Astrocyte of the cerebellum (primary cell): Measurements from ENCODE around the gene SUSD3.

ENCODE experiments used
- DNase-seq: peaks from one replicate; pipeline ENCODE4 v3.0.0-alpha.2; 2011; ENCODE audit warnings: low read depth
- H3K4me3 ChIP-seq: 2 replicates; pipeline ENCODE4 v1.5.1; 2011; ENCODE audit warnings: mild to moderate bottlenecking, low read depth, low read length, moderate library complexity
- in situ Hi-C: cut with HindIII; loops from 2 replicates; pipeline ENCODE4 v1.10.0; 2017; ENCODE audit warnings: low sequenced_read_pairs
- TF ChIP-seq, protein P1 (sequence below): IDR thresholded peaks from 2 replicates; pipeline ENCODE4 v1.5.1; 2012; ENCODE audit warnings: low read length, low read depth, moderate library complexity, mild to moderate bottlenecking; ENCODE audit errors: missing control alignments

The SUSD3 gene

DNA sequence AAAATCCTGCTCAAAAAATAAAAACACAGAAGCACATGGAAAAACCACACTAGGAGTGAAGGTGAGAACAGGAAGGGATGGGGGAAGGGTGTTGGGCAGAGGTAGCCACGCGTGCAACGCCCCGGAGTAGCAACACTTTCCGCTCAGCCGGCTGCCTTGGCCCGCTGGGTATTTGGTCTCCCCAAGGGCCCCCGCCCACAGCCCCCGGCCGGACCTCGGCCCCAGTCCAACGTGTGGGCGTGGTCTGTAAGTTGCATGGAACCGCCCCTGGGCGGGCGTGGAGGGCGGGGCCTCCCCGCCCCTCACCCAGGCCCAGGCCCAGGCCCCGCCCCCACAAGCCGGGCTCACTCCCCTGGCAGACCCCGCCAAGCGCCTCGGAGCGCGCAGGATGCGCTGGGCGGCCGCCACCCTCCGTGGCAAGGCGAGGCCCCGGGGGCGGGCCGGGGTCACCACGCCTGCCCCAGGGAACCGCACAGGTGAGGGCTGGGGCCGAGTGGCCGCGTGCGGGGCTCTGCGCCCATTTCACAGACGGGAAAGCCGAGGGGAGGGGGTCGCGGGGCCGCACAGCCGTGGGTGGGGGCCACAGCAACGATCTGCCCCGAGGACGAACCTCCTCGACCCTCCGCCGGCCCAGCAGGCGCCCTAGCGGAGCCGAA, at the start of gene SUSD3:
TSS of gene SUSD3 (plus strand) at position 347 of the 656 bp plus-strand sequence. CDS start at position 389, 42 bp downstream.
- H3K4me3 ChIP-seq: peak within 1 kb of the TSS; percentile 33
- in situ Hi-C loops: no loop called here
- TF ChIP-seq, protein P1, sequence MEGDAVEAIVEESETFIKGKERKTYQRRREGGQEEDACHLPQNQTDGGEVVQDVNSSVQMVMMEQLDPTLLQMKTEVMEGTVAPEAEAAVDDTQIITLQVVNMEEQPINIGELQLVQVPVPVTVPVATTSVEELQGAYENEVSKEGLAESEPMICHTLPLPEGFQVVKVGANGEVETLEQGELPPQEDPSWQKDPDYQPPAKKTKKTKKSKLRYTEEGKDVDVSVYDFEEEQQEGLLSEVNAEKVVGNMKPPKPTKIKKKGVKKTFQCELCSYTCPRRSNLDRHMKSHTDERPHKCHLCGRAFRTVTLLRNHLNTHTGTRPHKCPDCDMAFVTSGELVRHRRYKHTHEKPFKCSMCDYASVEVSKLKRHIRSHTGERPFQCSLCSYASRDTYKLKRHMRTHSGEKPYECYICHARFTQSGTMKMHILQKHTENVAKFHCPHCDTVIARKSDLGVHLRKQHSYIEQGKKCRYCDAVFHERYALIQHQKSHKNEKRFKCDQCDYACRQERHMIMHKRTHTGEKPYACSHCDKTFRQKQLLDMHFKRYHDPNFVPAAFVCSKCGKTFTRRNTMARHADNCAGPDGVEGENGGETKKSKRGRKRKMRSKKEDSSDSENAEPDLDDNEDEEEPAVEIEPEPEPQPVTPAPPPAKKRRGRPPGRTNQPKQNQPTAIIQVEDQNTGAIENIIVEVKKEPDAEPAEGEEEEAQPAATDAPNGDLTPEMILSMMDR: no peak
- no peak for DNase-seq

DNA sequence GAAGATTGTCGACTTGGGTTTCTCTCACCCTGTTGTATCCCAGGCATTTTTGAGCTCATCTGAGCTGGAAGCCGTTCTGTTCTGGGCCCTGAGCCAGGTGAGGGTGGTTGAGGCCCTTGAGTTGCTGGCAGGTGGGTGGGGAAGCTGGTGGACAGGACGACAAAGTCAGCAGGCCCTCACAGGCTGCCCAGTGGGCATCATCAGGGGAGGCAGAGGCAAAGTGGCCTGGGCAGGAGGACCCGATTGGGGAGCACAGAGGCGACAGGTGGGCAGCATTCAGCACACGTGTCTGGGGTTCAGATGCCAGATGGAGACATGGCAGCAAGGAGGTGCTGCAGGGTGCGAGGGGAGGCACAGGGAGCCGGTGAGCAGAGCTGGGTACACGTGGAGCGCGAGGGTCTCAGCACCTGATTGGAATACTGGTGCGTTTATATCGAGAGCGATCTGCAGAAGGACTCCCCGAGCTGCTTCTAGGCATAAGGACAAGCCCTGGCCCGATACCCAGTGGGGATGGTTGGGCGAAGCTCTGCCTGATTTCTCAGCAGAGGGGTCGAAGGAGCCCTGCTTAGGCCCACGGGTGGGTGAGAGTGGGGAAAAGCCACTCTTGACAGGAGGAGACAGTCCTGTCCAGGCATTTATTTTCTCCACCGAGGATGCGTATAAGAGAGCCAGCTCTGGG, 49.0 kb upstream of the SUSD3 start:
- in situ Hi-C loops: no loop called here
- H3K4me3 ChIP-seq: no peak overlapping the region
- TF ChIP-seq, protein P1: no peak
- no peak for DNase-seq

DNA sequence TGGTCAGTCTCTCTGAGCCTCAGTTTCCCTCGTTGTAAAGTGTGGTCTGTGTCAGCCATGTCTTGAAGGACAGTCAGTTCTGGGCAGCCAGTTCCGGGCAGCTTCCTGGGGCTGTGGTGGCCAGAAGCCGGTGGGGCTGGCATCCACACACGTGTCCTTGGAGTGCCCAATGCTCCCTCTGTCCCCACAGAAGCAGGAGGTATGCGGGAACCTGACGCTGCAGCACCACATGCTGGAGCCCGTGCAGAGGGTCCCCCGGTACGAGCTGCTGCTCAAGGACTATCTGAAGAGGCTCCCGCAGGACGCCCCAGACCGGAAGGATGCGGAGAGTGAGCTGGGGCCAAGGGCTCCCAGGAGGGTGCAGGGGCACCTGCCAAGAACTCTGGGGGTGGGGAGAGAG, 48.4 kb upstream of the SUSD3 start:
- TF ChIP-seq, protein P1: no peak
- in situ Hi-C loops: no loop called here

DNA sequence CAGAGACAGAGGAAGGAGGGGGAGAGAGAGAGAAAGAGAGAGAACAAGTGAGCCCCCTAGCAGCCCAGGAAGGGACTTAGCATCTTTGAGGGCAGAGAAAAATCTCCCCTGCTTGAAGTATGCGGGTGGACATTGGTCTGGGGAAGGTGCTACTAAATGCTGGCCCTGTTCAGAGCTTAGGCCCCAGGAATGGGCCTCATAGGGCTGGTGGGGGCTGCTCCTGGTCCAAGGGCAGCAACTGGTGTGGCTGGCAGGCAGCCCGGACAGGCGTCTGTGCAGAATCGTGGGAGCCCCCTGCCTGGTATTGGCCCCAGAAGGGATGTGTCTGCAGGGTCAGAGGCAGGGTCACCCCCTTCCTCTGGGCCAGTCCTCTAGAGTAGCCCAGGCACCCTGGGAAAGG, 47.8 kb upstream of the SUSD3 start:
- DNase-seq: no peak
- in situ Hi-C loops: no loop called here
- TF ChIP-seq, protein P1: no peak
- H3K4me3 ChIP-seq: no peak overlapping the region

More for the DNA sequence above, 48.4 kb upstream of the SUSD3 start:
- DNase-seq: no peak
- H3K4me3 ChIP-seq: no peak overlapping the region

DNA sequence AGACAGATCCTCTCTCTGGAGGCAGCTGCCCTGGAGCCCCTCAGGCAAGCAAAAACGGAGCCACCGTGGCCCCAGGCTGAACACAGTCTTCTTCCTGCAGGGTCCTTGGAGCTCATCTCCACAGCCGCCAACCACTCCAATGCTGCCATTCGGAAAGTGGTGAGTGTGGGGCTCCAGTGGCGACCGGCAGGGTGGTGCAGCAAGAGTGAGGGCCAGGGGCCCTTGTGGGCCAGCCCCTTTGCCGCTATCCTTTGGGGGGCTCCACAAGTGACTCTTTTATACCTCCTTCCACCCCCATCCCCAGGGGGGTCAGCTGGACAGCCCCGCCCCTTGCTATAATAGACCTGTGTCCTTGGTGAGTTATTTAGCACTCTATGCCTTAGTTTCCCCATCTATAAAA, 47.4 kb upstream of the SUSD3 start:
- DNase-seq: no peak
- in situ Hi-C loops: no loop called here
- TF ChIP-seq, protein P1: no peak
- no peak overlapping the region for H3K4me3 ChIP-seq

DNA sequence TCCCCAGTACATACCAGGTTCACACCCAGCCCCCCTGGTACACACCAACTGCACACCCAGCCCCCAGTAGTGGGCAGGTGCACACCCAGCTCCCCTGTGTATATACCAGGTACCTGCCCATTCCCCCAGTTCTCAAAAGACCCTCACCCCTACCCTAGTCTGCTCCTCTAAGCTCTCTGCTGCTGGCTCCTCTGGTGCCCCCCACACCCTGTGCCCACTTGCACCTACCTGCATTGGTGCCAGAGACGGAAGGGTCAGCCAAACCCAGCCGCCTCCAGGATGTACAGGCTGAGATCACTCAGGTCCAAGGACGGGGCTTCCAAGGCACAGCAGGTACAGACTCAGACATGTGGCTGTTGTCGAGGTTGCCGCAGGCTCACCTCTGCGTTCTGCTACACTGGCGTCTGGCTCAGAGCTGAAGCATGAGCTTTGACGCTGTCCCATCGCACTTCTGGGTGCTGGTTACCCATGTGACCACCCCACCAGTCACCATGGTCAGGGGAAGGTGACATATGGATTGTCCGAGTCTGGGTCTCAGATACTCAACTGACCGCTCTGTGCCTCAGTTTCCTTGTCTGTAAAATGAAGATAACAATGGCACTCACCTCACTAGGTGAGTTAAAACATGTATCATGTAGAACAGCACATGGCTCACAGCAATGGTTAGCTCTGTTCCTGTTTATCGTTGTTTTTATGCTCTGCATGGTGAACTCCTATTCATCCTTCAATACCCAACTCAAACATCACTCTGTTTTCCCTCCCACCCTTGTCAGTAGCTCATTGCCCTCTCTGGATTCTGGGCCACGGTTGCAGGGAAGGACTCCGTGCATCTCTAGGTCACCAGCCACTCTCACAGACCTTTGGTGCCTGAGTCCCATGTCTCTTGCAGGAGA, 45.3 kb upstream of the SUSD3 start:
- no peak for DNase-seq
- no peak overlapping the region for H3K4me3 ChIP-seq
- in situ Hi-C loops: no loop called here
- TF ChIP-seq, protein P1: no peak
